Measurements from ENCODE around the gene PRIMA1.

Gene PRIMA1

GRCh38 chr14:93793555-93794324, 5.5 kb upstream of the PRIMA1 start:
- DNase-seq: no peak

GRCh38 chr14:93792391-93792790, 4.1 kb upstream of the PRIMA1 start:
- no peak for DNase-seq

DNA sequence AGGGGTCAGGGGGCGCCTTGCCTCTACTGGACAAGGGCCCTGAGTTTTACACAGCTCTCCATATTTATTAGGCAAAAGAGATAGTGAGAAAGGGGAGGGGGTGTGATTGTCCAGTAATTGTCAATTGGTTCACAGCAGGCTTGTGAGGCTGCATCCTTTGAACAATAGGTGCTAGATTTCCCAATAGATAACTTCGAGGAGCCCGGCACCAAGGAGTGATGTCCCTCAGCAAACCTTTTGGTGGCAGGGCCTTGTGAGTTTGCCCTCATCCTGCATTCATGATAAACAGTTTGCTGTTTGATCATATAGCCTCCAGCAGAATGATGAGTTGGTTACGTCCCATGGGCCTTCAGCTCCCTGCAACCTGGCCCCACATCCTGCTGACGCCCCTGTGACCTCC, 2.7 kb upstream of the PRIMA1 start:
- DNase-seq: no peak

DNA sequence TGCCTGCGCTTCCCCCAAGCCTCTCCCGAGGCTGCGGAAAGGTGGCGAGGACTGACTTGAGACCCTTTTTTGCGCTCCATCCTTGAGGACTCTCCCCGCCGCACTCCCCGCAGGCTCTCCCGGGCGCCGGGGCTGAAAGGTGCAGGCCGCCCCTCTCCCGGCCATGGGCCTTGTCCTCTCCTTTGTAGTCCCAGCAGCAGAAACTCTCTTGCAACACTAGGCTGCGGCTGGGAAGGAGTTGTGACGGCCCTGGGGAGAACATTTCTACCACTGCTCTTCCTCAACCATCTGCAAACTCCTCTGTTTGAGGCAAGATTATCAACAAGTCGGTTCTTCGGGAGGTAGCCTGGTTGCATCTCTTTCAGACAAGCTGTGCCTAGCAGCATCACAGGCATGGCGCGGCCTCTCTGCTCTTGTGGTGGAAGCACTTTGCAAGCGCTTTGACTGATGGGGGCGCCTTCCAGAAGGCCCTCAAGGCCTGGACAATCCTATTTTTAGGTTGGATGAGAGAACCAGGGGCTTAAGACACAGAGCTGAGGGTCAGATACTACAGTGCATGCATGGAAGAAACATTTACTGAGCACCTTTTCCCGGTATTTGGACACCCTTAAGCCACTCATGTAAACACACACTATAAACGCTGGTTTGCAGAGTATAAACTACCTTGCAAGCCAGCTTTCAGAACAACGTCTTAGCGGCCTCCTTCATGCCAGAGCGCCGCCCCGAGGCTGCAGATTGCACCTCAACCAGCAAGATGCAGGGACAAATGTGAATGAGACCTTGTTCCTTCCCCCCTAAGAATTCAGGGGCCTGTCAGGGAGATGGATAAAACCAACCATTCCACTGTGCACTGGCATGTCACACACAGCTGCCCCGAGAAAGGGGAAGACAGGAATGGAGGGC, 1.2 kb upstream of the PRIMA1 start:
- DNase-seq: no peak

DNA sequence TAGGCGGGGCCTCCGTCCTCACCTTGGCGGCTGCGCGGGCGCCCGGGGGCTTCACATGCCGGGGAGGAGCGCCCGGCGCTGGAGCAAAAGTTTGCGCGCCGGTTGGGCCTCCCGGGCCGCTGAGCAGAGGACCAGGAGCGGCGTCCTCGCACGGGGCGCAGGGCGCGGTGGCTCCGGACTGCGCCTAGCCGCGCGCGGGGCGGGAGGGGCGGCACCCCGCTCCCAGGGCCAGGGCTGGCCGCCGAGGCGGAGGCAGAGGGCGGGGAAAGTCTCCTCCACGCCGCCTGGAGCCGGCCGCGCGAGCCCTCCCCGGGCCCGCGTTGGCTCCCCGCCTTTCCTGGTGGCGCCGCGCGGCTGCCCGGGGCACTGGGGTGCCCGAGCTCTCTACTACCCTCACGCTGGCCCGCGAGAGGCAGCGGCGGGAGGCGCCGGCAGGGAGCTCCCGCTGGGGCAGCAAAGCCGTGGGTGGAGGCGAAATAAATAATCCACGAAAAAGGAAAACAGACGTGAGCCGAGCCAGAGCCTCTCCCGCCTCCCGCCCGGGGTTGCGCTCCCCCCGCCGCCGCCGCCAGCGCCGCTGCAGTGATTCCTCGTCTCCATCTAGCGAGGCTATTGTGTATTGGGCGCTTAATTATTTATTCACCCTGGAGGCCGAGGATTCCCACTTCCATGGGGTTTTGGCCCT, 400 bp upstream of the PRIMA1 start:
- DNase-seq: no peak

DNA sequence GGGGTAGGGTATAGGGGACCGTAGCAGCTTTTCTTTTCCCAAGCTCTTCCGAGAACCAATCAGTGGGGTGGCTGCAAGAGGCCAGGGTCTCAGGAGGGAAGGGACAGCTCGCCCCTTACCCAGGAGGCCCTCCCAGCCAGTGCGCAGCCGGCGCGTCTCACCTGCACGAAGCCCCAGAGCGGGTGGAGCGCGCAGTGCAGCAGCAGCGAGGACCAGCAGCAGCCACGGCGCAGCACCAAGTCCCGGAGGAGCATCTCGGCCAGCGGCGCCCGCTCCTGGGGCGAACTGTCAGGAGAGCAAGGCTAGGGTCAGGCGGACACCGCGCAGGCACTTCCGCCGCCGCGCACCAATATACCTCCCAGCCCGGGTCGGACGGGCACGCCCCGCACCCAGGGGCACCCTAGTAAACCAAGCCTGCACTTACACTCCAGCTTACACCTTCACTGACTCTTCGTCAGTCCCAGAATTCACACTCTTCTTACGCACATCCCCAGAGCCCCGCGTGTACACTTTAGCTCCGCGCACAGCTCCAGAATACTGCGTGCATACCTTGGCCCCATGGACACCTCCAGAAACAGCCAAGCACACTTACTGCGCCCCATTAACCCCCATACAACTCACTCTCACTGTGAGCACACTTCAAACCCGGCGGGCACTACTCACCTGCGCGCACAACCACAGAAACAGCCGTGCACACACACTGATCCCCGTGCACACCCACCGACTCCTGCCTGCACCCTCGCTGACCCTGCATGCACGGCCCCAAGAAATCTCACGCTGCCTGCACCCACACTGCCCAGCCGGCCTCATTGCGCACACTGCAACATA, 606 bp downstream of the PRIMA1 start:
- DNase-seq: no peak

- no peak for DNase-seq
These were observed 2.9 kb downstream of the PRIMA1 start for GRCh38 chr14:93785423-93785822.

- DNase-seq: no peak
These were observed 3.4 kb downstream of the PRIMA1 start for GRCh38 chr14:93784878-93785277.

- DNase-seq: no peak
These were observed 7.4 kb downstream of the PRIMA1 start for GRCh38 chr14:93780813-93781400.

DNA sequence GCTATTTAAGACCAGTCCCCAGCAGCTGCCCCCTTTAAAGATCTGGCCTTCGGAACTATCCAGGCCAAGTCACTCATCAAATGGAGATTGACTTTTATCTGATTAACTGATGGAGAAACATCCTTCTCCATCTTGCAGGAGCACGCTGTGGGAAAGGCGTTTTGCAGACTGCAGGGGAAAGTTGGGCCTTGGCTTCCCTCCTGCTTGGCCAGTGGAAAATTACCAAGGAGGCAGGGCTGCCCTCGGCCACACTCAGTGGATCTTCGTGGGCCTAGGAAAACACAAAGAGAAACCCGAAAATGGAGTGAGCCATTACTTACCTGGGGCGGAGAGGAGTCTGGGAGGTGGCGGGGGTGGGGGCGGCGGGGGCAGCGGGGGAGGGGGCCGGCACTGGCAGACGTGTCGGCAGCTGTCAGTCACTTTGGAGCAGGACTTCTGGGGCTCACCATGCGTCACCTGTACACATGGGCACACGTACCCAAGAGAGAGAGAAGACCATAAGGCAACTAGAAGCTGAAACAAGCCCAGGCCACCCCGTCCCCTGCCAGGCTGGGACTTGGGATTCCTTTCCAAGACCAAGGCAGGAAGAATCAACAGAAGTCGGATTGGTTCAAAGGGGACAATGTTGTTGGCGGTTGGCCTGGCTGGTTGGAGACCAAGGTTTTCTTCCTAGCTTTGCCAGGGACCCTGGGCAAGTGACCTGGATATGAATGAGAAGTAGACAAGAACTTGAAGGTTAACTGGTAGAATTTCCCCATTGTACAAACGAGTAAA, 9.2 kb downstream of the PRIMA1 start:
- DNase-seq: no peak

- no peak for DNase-seq
These were observed 9.8 kb downstream of the PRIMA1 start for GRCh38 chr14:93778453-93778852.

DNA sequence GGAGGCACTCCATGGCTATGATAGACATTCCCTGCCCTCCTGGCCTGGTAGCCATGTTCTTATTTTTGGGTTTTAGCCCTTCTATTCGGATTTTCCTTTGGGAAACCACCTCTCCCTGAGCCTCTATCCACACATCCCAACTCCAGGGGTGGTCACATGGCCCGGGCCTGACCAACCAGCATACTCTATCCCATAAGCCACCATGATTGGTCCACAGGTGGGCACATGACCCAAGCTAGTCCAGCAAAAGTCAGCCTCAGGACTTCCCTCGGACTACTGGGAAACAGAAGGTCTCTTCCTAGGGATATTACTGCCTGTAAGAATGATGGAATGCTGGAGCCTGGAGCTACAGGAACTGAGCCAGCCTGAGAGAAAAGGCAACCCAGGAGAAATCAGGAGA, 12.5 kb downstream of the PRIMA1 start:
- DNase-seq: no peak

GRCh38 chr14:93775158-93775557, 13.1 kb downstream of the PRIMA1 start:
- no peak for DNase-seq

DNA sequence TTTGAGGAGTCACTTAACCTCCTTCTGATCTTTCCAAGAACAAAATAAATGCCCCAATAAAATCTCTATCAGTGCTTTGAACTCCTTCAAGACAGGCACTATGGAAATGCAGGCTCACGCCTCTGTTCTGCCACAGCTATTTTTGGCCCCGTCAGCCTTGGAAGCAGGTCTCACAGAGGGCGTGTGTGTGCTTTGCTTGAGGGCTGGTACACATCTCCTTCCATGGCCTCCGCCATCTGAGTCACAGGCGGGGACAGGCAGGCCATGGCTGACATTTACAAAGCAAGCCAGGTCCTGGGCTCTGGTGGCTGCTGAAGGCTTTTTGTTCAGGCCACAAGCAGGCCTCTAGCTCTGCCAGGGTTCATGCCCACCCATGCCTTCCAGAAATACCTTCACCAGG, 16.0 kb downstream of the PRIMA1 start:
- DNase-seq: no peak

DNA sequence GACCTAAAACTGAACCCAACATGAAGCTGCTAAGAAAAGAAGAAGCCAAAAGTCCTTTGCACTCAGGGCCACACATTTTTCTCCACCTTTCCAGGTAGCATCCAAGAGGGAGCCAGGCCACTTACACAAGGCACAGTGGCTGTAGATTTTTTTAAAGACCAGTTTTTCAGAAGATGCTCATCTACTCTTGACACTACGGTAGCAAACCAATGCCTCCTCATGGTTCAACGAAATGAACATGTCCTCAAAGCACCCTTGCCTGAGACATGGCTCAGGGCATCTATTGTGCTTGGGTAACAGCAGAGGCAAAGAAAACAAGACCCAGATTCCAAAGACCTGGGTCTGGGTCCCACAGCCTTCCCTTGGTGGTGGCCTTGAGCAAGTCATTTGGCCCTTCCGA, 22.3 kb downstream of the PRIMA1 start:
- no peak for DNase-seq

- no peak for DNase-seq
These were observed 23.1 kb downstream of the PRIMA1 start for GRCh38 chr14:93765155-93765554.

- no peak for DNase-seq
These were observed 24.1 kb downstream of the PRIMA1 start for GRCh38 chr14:93764211-93764659.

DNA sequence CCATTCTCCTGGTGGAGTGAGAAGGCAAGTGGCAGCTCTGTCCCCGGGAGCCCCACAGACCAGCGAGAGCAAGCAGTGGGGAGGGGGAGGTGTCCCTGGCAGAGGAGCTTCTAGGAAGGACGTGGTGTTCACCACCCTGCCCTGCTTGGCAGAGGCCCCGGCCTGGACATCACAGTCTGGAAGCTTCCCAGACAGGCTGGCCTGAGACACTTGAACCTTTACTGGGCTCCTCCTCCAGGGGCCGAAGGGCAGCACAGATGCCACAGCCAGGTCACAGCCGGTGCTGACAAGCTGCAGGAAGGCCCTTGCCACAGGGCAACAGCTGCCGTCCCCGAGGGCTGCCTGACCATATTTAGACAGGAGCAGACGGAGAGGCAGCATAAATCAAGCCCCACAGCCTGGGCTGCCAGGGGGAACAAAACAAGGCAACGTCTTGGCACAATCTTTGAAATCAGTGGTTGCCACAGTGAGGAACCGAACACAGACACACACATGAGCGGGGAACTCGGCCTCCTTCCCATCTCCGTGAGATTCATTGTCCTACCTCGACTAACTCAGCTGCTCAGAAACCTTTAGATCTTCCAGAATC, 28.5 kb downstream of the PRIMA1 start:
- no peak for DNase-seq

- DNase-seq: no peak
These were observed 31.1 kb downstream of the PRIMA1 start for GRCh38 chr14:93757206-93757605.

DNA sequence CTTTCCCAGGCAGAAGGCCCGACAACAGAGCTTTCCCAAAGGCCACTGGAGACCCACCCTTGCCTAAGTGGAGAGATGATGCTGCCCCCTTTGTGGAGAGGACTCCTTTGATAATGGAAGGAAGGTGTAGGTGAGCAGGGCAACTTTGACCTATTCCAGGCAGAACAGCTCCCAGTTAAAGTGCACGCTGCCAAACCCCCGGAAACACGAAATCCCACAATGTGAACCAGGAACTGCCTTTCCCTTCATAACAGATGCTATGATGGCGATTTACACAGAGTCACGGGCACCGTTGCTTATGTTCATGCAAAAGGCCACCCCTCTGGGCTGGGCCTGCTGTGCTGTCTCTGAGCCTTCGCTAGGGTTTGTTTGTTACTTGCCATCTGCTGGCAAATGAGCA, 34.6 kb downstream of the PRIMA1 start:
- no peak for DNase-seq

DNA sequence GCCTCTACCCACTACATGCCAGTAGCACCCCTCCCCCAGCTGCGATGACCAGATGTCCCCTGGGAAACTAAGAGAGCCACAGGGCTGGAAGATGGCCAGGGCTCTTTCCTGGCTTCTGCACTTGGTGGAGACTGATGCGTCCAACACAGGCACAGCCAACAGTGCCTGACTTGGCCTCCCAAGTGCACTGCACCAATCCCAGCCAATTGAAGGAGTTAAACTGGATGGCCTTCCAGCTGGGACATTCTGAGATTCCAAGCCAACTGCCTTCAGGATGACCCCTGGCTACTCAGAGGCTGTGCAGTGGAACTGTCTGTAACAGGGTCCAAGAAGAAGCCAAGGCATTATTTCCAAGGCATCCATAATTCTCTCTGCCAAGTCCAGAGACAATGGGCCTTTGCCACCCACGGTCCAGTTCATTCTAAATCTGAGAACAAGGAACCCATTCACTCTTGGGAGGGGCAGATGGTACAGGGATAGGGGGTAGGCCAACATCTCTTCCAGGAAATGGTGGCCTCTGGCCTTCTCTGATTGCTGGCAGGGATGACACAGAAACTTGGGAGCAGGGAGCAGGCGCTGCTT, 35.2 kb downstream of the PRIMA1 start:
- DNase-seq: no peak
